Retinal pigment epithelial cell (primary cell): ENCODE results near the gene ANKS6.

Source experiments
- DNase-seq: peaks from one replicate; pipeline ENCODE4 v3.0.0-alpha.2; 2010; ENCODE audit warnings: low read depth
- H3K4me3 ChIP-seq: 2 replicates; pipeline ENCODE4 v1.5.1; 2011; ENCODE audit warnings: mild to moderate bottlenecking, low read length, control low read depth, moderate library complexity
- CTCF ChIP-seq: conservative IDR thresholded peaks from 2 replicates; pipeline ENCODE4 v1.5.1; 2011; ENCODE audit warnings: low read depth, low read length, control low read depth, inconsistent platforms

ANKS6 gene

GRCh38 chr9:98743818-98744611 is 52.3 kb downstream of the ANKS6 start:
- TF ChIP-seq CTCF = no peak
- no peak for DNase-seq
- no peak overlapping the region for H3K4me3 ChIP-seq

GRCh38 chr9:98743329-98743728 is 53.0 kb downstream of the ANKS6 start:
- no peak for DNase-seq
- no peak for TF ChIP-seq CTCF
- H3K4me3 ChIP-seq = no peak overlapping the region

GRCh38 chr9:98742325-98743280 is 53.8 kb downstream of the ANKS6 start:
- no peak for DNase-seq
- no peak overlapping the region for H3K4me3 ChIP-seq
- no peak for TF ChIP-seq CTCF

- DNase-seq = no peak
- H3K4me3 ChIP-seq = no peak overlapping the region
- no peak for TF ChIP-seq CTCF
Observed at GRCh38 chr9:98740226-98740881, 56.0 kb downstream of the ANKS6 start.

GRCh38 chr9:98738741-98739140 is 57.6 kb downstream of the ANKS6 start:
- TF ChIP-seq CTCF = no peak
- no peak overlapping the region for H3K4me3 ChIP-seq
- DNase-seq = no peak

GRCh38 chr9:98736226-98736625 is 60.1 kb downstream of the ANKS6 start:
- TF ChIP-seq CTCF = no peak
- DNase-seq = no peak
- no peak overlapping the region for H3K4me3 ChIP-seq
